Measurements from ENCODE around the gene FBXW12.
"Not testable (repeated sequence)": the region's sequence is repeated elsewhere in the genome, so short reads cannot be mapped to it uniquely, and the experiment has no call there.

FBXW12 gene

GRCh38 chr3:48372862-48373435 is 930 bp downstream of the FBXW12 start:
- no peak for DNase-seq (ENCODE audit: low read depth)

- DNase-seq (ENCODE audit: low read depth), result no peak
Observed at GRCh38 chr3:48387634-48388033, 15.6 kb downstream of the FBXW12 start.

GRCh38 chr3:48388966-48389365 is 16.9 kb downstream of the FBXW12 start:
- no peak for DNase-seq (ENCODE audit: low read depth)

GRCh38 chr3:48394391-48394790 is 22.4 kb downstream of the FBXW12 start:
- no peak for DNase-seq (ENCODE audit: low read depth)

GRCh38 chr3:48395714-48396113 is 23.7 kb downstream of the FBXW12 start:
- no peak for DNase-seq (ENCODE audit: low read depth)

- DNase-seq (ENCODE audit: low read depth), result no peak
Observed at GRCh38 chr3:48397767-48398681, 26.0 kb downstream of the FBXW12 start.

GRCh38 chr3:48398701-48399386 is 26.8 kb downstream of the FBXW12 start:
- DNase-seq (ENCODE audit: low read depth), result no peak

GRCh38 chr3:48399387-48400172 is 27.6 kb downstream of the FBXW12 start:
- no peak for DNase-seq (ENCODE audit: low read depth)

GRCh38 chr3:48400824-48401433 is 28.9 kb downstream of the FBXW12 start:
- DNase-seq (ENCODE audit: low read depth), result peak; percentile 4

GRCh38 chr3:48401434-48401901 is 29.4 kb downstream of the FBXW12 start:
- DNase-seq (ENCODE audit: low read depth), result not testable (repeated sequence)

- peak; percentile 85 for DNase-seq (ENCODE audit: low read depth)
Observed at GRCh38 chr3:48402281-48402732, 30.3 kb downstream of the FBXW12 start.

- no peak for DNase-seq (ENCODE audit: low read depth)
Observed at GRCh38 chr3:48402907-48403306, 30.9 kb downstream of the FBXW12 start.

GRCh38 chr3:48403533-48404439 is 31.8 kb downstream of the FBXW12 start:
- DNase-seq (ENCODE audit: low read depth), result no peak

GRCh38 chr3:48404440-48405342 is 32.7 kb downstream of the FBXW12 start:
- DNase-seq (ENCODE audit: low read depth), result no peak

- no peak for DNase-seq (ENCODE audit: low read depth)
Observed at GRCh38 chr3:48405343-48405881, 33.4 kb downstream of the FBXW12 start.

- DNase-seq (ENCODE audit: low read depth), result no peak
Observed at GRCh38 chr3:48405971-48406370, 34.0 kb downstream of the FBXW12 start.

GRCh38 chr3:48406443-48407431 is 34.7 kb downstream of the FBXW12 start:
- no peak for DNase-seq (ENCODE audit: low read depth)
